GM12872 (cell line): ENCODE measurements around the gene HOXD11.

Experiments used
- TF ChIP-seq, protein P1 (sequence below): IDR thresholded peaks from 3 replicates; pipeline ENCODE4 v1.5.1; 2011; ENCODE audit warnings: low read depth, mild to moderate bottlenecking, low read length, moderate library complexity; ENCODE audit not compliant: insufficient read depth

Gene HOXD11

DNA sequence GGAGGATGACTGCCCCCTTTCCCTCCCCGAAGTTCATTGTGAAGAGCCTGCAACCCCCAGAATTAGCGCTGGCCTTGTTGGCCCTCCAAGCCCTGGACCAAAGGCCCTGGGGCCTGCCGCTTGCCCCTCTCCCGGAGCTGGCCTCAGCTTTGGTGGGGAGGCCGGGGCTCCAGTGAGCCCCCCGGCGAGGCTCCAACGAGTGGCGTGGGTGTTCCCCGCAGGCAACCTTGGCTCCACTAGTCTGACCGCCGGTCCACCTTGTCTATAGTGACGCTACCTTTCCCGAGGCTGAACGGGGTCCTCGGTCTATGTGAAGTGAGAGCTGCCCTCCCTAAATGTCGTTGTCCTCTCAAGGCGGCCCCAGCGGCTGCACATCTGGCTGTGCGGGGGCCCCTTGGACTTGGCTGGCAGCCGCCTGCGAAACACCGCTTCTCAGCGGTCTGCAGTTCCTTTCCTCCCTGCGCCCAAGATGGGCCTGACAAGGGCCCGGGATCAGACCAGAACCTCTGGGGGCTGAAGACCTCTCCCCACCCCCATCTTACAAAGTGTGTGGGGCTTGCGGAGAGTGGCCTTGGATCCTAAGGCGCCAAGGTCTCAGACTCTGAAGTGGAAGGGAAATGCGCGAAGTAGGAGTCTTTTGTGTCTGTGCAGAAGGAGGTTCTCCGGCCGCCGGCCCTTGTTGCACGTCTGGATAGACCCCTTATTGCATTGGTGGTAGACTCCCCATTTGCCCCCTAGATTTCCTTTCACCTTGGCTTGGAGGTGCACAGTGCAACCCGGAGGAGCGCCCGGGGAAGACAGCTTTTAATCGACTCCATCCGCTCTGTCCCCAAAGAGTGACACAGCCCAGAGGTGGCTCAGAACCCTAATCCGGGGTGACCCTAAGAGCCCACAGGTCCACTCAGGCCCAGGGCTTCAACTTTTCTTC is 5.6 kb downstream of the HOXD11 start:
- TF ChIP-seq, protein P1, sequence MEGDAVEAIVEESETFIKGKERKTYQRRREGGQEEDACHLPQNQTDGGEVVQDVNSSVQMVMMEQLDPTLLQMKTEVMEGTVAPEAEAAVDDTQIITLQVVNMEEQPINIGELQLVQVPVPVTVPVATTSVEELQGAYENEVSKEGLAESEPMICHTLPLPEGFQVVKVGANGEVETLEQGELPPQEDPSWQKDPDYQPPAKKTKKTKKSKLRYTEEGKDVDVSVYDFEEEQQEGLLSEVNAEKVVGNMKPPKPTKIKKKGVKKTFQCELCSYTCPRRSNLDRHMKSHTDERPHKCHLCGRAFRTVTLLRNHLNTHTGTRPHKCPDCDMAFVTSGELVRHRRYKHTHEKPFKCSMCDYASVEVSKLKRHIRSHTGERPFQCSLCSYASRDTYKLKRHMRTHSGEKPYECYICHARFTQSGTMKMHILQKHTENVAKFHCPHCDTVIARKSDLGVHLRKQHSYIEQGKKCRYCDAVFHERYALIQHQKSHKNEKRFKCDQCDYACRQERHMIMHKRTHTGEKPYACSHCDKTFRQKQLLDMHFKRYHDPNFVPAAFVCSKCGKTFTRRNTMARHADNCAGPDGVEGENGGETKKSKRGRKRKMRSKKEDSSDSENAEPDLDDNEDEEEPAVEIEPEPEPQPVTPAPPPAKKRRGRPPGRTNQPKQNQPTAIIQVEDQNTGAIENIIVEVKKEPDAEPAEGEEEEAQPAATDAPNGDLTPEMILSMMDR: no peak

DNA sequence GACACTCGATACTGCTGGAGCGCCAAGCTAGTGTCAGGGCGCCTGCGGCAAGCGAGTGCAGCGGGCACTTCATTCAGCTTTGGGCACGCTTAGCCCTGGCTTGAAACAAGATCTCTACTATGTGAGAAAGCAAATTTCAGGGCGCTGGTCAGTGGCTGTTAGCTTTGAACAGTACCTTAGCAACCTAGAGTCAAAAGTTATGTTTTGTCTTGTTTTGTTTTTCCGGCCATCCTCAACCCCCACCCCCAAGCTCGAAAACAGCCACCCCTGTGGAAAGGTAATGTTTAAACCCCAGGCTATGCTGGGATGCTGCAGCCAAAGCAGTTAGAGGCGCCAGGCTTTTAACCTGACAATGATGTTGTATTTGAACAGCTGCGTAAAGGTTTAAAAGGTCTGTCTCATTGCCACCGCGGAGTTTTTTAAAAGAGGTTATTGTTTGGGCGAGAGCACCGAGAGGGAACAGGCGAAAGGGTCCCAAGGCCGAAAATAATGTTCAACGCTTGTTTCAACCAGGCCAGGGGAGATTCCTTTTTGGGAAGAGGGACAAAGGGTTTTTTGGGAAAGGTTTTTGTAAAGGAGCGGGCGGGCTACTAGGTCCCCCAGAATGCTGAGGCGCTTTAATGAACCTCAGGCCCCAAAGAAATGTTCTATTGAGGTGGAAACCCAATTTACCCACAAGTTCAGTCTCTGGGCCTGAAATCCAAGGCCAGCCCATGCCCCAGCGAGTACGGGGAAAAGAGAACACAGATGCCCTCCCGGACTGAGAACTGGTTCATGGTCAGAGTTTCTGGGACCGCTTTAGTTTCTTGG is 7.2 kb downstream of the HOXD11 start:
- TF ChIP-seq, protein P1: no peak

DNA sequence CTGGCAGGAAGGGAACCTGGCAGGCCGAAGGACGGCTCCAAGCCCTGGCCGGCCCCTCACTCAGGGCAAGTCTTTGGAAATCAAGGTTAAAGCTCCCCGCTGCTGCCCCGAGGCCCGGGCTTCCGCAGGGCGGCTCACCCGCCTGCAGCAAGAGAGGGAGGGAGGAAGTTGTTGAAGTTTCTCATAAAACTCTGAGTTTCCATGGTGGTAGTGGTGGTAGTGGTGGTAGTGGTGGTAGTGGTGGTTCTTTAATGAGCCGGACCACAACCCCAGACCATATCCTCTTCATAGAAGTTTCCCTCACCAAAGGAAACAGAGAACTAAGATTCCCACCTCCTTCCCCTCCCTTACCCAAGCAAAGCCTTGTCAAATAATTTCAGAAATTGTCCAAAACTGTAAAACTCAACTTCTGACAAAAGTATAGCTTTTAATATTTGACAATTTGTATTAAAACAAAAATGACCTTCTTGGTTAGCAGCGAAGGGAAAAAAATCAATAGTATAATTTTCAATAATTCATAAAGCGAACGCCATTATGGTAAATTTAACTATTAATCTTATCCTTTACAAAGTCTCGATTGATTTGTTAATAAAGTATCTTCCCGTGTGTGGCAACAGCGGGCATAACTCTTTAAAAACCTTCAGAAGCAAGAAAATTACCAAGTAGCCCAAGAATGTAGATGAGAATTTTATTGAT is 8.0 kb downstream of the HOXD11 start:
- TF ChIP-seq, protein P1: no peak

DNA sequence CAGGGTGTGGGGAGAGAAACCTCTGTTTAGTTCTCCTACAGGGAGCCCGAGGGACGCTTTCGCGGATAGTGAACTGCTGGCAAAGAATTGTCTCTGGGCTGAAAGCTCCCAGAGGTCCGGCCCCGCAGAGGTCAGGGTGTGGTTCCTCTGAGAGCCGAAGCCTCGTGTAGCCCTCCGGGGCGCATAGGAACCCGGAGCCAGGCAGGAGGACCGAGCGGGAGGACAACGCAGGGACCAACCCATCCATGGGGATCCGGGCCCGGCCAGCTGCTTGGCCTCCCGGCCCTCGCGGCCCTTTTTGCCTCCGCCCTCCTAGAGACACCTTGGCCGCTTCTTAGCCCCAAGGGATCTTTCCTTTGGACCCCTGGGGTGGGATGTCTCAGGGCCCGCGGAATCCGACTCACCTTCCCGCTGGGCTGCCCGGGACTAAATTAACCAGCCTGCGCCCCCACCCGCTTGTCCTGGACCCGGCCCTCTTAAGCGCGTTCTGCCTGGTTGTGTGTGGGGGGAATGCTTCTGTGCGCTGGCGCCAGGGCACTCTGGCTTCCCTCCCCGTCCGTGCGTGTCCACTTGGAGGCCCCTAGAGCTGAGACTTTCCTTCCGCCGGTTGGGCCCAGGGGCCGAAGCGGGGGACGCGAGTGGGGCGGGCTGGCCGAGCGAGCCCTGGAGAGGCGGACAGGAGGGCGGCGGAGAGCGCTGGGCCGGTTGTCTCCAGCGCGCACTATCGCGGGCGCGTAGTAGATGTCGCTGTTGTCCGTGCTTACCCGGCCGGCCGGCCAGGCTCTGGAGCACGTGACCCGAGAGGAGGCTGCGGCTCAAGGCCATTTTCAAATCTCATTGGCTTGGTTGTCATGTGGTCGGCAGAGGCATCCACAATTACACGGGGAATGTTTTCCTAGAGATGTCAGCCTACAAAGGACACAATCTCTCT is 9.1 kb downstream of the HOXD11 start, which contains the start of gene HOXD10:
Gene HOXD10, plus strand, starts transcription at position 896 of the 931 bp plus-strand sequence. CDS start 56 bp downstream, outside the sequence.
- TF ChIP-seq, protein P1: no peak

DNA sequence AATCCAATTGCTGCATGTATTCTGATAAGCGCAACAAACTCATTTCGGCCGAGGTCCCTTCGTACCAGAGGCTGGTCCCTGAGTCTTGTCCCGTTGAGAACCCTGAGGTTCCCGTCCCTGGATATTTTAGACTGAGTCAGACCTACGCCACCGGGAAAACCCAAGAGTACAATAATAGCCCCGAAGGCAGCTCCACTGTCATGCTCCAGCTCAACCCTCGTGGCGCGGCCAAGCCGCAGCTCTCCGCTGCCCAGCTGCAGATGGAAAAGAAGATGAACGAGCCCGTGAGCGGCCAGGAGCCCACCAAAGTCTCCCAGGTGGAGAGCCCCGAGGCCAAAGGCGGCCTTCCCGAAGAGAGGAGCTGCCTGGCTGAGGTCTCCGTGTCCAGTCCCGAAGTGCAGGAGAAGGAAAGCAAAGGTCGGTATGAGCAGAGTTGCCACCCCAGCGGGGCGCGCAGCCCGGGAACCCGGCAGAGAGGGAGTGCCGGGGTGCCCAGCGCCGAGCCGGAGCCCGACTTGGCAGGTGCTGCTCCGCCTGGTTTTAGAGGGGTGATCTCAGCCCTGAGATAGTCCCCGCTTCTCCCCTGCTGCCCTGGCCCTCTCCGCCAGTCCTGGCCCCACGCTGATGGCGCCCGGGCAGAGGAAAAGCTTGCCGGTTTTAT is 10.2 kb downstream of the HOXD11 start:
- TF ChIP-seq, protein P1: no peak

DNA sequence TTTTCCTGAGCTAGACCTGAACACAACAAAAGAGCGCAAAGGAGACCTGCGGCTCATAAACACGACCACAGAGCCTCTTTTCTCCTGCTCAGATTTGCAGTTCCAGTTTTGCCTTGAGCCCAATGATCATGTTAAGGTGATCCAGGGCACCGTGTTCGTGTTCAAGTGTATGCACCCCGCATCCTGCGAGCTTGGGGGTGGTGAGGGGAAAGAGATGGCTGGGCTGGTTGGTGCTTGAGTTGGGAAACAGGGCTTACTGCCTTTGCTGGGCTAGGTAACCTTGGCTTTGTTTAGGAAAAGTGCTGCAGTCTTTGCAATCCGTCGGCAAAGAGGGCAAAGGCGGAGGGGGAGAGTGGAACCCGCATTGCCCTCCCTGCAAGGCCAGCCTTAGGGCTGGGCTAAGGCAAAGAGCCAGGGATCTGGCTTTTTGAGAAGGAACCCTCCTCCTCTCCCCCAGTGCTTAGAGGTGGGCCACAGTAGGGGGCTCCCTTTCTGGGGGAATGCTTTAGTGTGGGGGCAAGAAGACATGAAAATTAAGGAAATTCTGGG is 10.8 kb downstream of the HOXD11 start:
- TF ChIP-seq, protein P1: no peak
